Measurements from ENCODE around the gene CLIC5.

Gene CLIC5

DNA sequence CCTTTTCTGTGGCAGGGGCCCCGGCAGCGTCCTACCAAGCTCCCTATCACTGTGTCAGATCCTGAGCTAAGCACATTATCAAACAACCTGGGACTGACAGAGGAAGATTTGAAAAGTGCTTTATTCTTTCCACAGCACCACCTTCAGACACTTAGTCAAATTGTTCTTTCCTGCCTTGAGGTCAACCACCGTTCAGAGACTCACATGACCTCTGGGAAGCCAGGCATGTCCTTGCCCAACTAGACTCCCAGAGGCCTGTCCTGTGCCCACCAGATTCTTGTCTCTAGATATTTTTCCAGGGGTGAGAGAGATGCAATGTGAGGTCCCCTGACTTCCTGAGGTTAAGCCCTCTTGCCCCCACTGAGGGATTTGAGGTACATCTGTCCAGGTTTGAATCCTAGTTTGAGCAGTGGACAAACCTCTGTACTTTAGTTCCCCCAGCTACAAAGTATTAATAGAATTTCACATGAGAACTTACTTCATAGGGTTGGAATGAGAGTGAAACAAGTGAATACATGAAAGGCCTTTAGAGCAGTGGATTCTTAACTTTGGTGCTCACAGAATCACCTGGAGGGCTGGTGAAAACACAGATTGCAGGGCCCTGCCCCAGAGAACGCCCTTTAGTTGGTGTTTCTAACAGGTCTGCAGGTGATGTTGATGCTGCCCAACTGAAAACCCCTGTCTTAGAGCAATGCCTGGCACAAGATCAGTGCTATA lies 179.8 kb downstream of the CLIC5 start:
- no peak for DNase-seq

DNA sequence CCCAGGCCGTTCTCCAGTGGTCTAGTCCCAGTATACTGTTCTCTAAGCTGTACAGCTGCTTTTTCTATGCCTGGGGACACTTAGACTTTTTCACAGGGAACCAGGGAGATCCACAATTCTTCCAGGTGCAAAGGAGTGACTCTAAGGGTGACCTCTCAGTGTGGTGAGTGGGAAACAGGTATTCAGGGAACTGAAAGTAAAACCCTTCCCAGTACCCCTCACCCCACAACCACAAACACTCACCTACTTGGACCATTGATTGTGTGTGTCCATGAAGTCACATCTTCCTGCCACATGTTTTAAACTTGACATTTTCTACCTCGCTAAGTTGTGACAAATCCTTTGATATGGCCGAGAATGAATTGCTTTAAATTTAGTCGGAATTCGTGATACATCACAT lies 183.6 kb downstream of the CLIC5 start:
- no peak for DNase-seq

Data from effector CD4-positive, alpha-beta T cell (primary cell).